OCI-LY7 (cell line): ENCODE data around the gene GRIK2. TPM values are rescaled to one million over a fixed set of nuclear protein-coding genes. Genes with fewer than 3 reads are reported as not detected.

Experiments used
- BruUV-seq: library from RNA; stranded (reverse); fragments of 400-500 nt; replicated peaks from 2 replicates; lab custom pipeline; 2021; lab: Mats Ljungman, UMichigan
- CTCF ChIA-PET: fragments of 300-600 bp; sonication (Branson Sonifier 250); formaldehyde crosslinking; loops from one replicate; lab custom pipeline; 2022; ENCODE audit warnings: antibody characterized with exemption; ENCODE audit not compliant: unreplicated experiment; lab: Charles Lee
- POLR2A ChIA-PET: fragments of 300-600 bp; sonication (Branson Sonifier 250); formaldehyde crosslinking; loops from one replicate; lab custom pipeline; 2022; ENCODE audit warnings: antibody characterized with exemption; lab: Charles Lee
- DNase-seq: peaks from one replicate; pipeline ENCODE4 v3.0.0-alpha.2; 2015; ENCODE audit warnings: low spot score
- H2AFZ ChIP-seq: fragments of 200-600 bp; sonication (generic), shearing (Covaris generic); 2 replicates; pipeline ENCODE4 v1.6.1; 2014; ENCODE audit warnings: mild to moderate bottlenecking, antibody characterized with exemption, low read length, moderate library complexity
- H3K27ac ChIP-seq: fragments of 200-600 bp; sonication (generic); 2 replicates; pipeline ENCODE4 v1.5.1; 2014; ENCODE audit warnings: mixed run types, low read depth, mild to moderate bottlenecking, moderate library complexity, low read length, inconsistent platforms; ENCODE audit not compliant: poor library complexity, severe bottlenecking
- H3K36me3 ChIP-seq: fragments of 200-600 bp; sonication (generic); 2 replicates; pipeline ENCODE4 v1.6.1; 2014; ENCODE audit warnings: mild to moderate bottlenecking, antibody characterized with exemption, low read length, moderate library complexity, mixed read lengths; ENCODE audit not compliant: insufficient read depth
- H3K4me1 ChIP-seq: fragments of 200-600 bp; sonication (generic); 2 replicates; pipeline ENCODE4 v1.5.1; 2014; ENCODE audit warnings: mild to moderate bottlenecking, low read length; ENCODE audit not compliant: insufficient read depth, poor library complexity, severe bottlenecking
- H3K4me2 ChIP-seq: fragments of 200-600 bp; sonication (generic); 2 replicates; pipeline ENCODE4 v1.6.1; 2014; ENCODE audit warnings: mild to moderate bottlenecking, low read length
- H3K4me3 ChIP-seq: fragments of 200-600 bp; sonication (generic); 2 replicates; pipeline ENCODE4 v1.5.1; 2014; ENCODE audit warnings: mild to moderate bottlenecking, low read depth, low read length; ENCODE audit not compliant: poor library complexity, severe bottlenecking
- H3K79me2 ChIP-seq: fragments of 200-600 bp; sonication (generic); 2 replicates; pipeline ENCODE4 v1.6.1; 2016; ENCODE audit warnings: low read depth, mild to moderate bottlenecking, low read length, moderate library complexity, mixed read lengths; ENCODE audit not compliant: insufficient read depth
- H3K9me2 ChIP-seq: fragments of 200-600 bp; sonication (generic); 2 replicates; pipeline ENCODE4 v1.6.1; 2016; ENCODE audit warnings: mild to moderate bottlenecking, low read length, mixed read lengths; ENCODE audit not compliant: insufficient read depth
- H3K9me3 ChIP-seq: fragments of 200-600 bp; sonication (generic); 2 replicates; pipeline ENCODE4 v1.6.1; 2014; ENCODE audit warnings: mild to moderate bottlenecking, mixed run types, low read length, mixed read lengths
- H4K20me1 ChIP-seq: fragments of 200-600 bp; sonication (generic); 2 replicates; pipeline ENCODE4 v1.6.1; 2014; ENCODE audit warnings: mild to moderate bottlenecking, antibody characterized with exemption, low read length, moderate library complexity, mixed read lengths; ENCODE audit not compliant: insufficient read depth
- EZH2phosphoT487 ChIP-seq: fragments of 200-600 bp; sonication (generic); IDR thresholded peaks from 2 replicates; pipeline ENCODE4 v1.6.1; 2018; ENCODE audit warnings: low read depth, borderline replicate concordance, mild to moderate bottlenecking, mixed run types, antibody characterized with exemption, low read length, moderate library complexity, mixed read lengths
- intact Hi-C: fragments of 100-400 bp; cut with micrococcal nuclease; formaldehyde crosslinking; loops from one replicate; pipeline ENCODE4 v1.10.0; 2022; ENCODE audit not compliant: unreplicated experiment
- total RNA-seq, 2 experiments: library from RNA; depleted of rRNA in 1 of 2; stranded (reverse); fragments of >200 nt in 1 of 2; shearing (Covaris generic) in 1 of 2; gene quantifications; 2 replicates each; pipeline ENCODE4 v1.2.3, GENCODE V29; 2014 to 2022
- TF ChIP-seq, protein P1 (sequence below): fragments of 200-600 bp; sonication (generic); conservative IDR thresholded peaks from 2 replicates; pipeline ENCODE4 v1.5.1; 2014; ENCODE audit warnings: mild to moderate bottlenecking, antibody characterized with exemption, low read length, moderate library complexity, mixed read lengths

The GRIK2 gene
- total RNA-seq, 2 experiments from 2014 or later = not detected

DNA sequence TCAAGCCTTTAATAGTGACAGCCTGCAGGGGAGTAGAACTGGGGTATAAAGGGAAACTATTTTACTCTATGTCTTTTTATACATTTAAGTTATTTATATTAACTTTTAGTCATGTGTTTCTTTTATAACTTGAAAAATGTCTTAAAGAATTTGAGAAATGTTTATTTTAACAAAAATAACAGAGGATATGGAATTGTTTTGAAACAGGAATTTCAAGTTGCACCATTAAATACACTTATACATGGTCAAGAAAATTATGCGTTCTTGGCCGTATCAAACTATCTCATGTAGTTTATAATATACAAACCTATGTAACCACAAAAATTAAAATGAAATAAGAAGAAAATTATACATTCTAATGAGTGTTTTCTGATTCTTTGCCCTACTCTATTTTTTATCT lies 282.7 kb downstream of the GRIK2 start:
- Histone ChIP-seq H3K79me2 (no peaks in the 10 kb centered on the region), H3K9me2 (no peaks in the 10 kb centered on the region), H3K36me3 (no peaks in the 10 kb centered on the region), H3K9me3 (no peaks in the 10 kb centered on the region), H3K4me1 (no peaks in the 10 kb centered on the region), H3K27ac (no peak overlapping the region), H3K4me2 (no peak overlapping the region), H2AFZ (no peak overlapping the region), H3K4me3 (no peak overlapping the region), H4K20me1 (no peaks in the 10 kb centered on the region)
- TF ChIP-seq, protein P1, sequence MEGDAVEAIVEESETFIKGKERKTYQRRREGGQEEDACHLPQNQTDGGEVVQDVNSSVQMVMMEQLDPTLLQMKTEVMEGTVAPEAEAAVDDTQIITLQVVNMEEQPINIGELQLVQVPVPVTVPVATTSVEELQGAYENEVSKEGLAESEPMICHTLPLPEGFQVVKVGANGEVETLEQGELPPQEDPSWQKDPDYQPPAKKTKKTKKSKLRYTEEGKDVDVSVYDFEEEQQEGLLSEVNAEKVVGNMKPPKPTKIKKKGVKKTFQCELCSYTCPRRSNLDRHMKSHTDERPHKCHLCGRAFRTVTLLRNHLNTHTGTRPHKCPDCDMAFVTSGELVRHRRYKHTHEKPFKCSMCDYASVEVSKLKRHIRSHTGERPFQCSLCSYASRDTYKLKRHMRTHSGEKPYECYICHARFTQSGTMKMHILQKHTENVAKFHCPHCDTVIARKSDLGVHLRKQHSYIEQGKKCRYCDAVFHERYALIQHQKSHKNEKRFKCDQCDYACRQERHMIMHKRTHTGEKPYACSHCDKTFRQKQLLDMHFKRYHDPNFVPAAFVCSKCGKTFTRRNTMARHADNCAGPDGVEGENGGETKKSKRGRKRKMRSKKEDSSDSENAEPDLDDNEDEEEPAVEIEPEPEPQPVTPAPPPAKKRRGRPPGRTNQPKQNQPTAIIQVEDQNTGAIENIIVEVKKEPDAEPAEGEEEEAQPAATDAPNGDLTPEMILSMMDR = no peak
- no peak for TF ChIP-seq EZH2phosphoT487
- ChIA-PET CTCF (no interaction called here), POLR2A (interaction anchor here (0.6 to 0.7 kb wide), 2 partner anchors 35 to 43 kb away, joined by 3 read pairs; no protein-coding TSS in a partner anchor)
- intact Hi-C loops = no loop called here
- BruUV-seq = no TSS peak
- DNase-seq = no peak

DNA sequence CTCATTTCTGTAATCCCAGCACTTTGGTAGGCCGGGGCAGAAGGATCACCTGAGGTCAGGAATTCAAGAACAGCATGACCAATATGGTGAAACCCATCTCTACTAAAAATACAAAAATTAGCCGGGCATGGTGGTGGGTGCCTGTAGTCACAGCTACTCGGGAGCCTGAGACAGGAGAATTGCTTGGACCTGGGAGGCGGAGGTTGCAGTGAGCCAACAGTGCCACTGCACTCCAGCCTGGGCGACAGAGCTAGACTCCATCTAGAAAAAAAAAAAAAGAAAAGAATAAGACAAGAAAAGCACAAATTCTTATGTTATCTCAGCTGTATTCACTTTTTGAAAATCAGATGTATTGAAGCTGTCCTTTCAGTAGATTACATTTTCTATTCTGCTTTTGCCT lies 289.4 kb downstream of the GRIK2 start:
- H2AFZ ChIP-seq = no peak overlapping the region
- H3K9me2 ChIP-seq = no peaks in the 10 kb centered on the region
- POLR2A ChIA-PET = no interaction called here
- no peak for DNase-seq
- no peak overlapping the region for H3K4me2 ChIP-seq
- H3K9me3 ChIP-seq = no peaks in the 10 kb centered on the region
- no TSS peak for BruUV-seq
- intact Hi-C loops = no loop called here
- H3K4me3 ChIP-seq = no peak overlapping the region
- H4K20me1 ChIP-seq = no peaks in the 10 kb centered on the region
- no peaks in the 10 kb centered on the region for H3K79me2 ChIP-seq
- CTCF ChIA-PET = no interaction called here
- no peaks in the 10 kb centered on the region for H3K4me1 ChIP-seq
- H3K36me3 ChIP-seq = no peaks in the 10 kb centered on the region
- TF ChIP-seq, protein P1 = no peak
- no peak for TF ChIP-seq EZH2phosphoT487
- H3K27ac ChIP-seq = no peak overlapping the region

DNA sequence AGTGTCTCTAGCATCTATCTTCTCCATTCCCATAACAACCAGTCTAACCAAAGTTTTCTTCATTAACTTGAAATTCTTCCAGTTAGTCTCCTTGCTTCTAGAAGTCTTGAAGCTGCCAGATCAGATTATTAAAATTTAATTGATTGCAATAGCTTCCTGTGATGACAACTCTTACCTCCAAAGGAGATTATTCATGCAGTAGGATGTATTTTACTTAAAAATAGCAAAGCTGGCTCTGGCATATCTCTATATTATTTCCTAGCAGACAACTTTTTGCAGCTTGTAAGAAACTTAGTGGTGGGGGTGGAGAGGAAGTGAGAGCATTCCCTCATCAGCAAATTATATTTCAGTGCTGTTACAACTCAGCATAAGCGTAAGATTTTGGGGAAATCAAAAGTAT lies 290.4 kb downstream of the GRIK2 start:
- ChIA-PET POLR2A (interaction anchor here (0.6 kb wide), 1 partner anchor 598 kb away, joined by 3 read pairs; no protein-coding TSS in a partner anchor), CTCF (no interaction called here)
- Histone ChIP-seq H3K36me3 (no peaks in the 10 kb centered on the region), H3K4me3 (no peak overlapping the region), H3K9me3 (no peaks in the 10 kb centered on the region), H4K20me1 (no peaks in the 10 kb centered on the region), H3K79me2 (no peaks in the 10 kb centered on the region), H3K4me1 (no peaks in the 10 kb centered on the region), H2AFZ (no peak overlapping the region), H3K27ac (no peak overlapping the region), H3K9me2 (no peaks in the 10 kb centered on the region), H3K4me2 (no peak overlapping the region)
- BruUV-seq = no TSS peak
- DNase-seq = no peak
- TF ChIP-seq EZH2phosphoT487 = no peak
- TF ChIP-seq, protein P1 = no peak
- intact Hi-C loops = no loop called here
